GM13977 (cell line): ENCODE data around the gene SNX15.
"Not testable (repeated sequence)": the region's sequence is repeated elsewhere in the genome, so short reads cannot be mapped to it uniquely, and the experiment has no call there.

Source experiments
- DNase-seq: peaks from one replicate; pipeline ENCODE4 v3.0.0; 2012; ENCODE audit warnings: low spot score
- in situ Hi-C: fragments of 300-500 bp; cut with MboI; formaldehyde crosslinking; loops from one replicate; pipeline ENCODE4 v1.12.0; 2022; ENCODE audit warnings: low sequenced_read_pairs, low pct_unique_long_range_greater_than_20kb, mixed read lengths, inconsistent platforms; ENCODE audit not compliant: unreplicated experiment
- TF ChIP-seq, protein P1 (sequence below): IDR thresholded peaks from 2 replicates; pipeline ENCODE4 v1.5.1; 2012; ENCODE audit warnings: mild to moderate bottlenecking, control low read depth; ENCODE audit not compliant: insufficient read depth; ENCODE audit errors: extremely low read depth, missing control alignments

SNX15 gene, protein sequence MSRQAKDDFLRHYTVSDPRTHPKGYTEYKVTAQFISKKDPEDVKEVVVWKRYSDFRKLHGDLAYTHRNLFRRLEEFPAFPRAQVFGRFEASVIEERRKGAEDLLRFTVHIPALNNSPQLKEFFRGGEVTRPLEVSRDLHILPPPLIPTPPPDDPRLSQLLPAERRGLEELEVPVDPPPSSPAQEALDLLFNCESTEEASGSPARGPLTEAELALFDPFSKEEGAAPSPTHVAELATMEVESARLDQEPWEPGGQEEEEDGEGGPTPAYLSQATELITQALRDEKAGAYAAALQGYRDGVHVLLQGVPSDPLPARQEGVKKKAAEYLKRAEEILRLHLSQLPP

DNA sequence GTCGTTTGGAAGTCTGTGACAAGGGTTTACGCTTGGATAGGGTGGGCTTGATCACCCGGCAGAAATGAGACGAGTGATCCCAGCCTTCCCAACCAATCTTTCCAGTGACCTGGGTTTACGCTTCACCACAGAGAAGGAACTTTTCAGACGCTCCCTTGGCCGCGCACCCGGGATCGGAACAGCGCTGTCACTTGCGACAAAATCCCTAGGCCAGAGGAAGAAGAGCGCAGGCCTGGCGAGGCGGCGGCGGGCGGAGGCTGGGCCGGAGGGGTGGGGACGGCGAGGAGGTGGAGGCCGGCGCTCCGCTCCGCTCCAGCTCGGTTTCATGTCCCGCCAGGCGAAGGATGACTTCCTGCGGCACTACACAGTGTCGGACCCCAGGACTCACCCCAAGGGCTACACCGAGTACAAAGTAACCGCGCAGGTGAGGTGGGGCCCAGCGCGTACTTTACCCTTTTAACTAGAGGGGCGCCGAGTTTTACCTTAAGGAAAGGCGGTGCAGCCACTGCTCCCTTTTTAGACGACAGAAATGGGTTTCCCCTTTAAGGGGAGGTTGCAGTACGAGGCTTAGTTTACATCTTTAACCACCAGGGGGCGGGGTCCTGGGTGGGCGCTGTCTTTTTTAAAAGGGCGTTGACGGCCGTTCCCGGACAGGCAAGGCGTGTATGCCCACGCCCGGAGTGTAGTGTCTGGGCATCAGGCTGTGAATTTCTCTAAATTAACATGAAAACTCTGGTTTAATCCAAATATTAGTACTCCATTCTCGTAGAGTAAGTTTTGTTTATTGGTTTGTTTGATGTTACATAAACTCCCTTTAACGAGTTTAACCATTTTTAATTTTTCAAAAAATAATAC, at the start of gene SNX15:
SNX15 (plus strand) TSS at position 227 of the 855 bp plus-strand sequence; CDS start at position 326, 99 bp downstream.
- DNase-seq = peak; percentile 96
- in situ Hi-C loops = no loop called here
- TF ChIP-seq, protein P1, sequence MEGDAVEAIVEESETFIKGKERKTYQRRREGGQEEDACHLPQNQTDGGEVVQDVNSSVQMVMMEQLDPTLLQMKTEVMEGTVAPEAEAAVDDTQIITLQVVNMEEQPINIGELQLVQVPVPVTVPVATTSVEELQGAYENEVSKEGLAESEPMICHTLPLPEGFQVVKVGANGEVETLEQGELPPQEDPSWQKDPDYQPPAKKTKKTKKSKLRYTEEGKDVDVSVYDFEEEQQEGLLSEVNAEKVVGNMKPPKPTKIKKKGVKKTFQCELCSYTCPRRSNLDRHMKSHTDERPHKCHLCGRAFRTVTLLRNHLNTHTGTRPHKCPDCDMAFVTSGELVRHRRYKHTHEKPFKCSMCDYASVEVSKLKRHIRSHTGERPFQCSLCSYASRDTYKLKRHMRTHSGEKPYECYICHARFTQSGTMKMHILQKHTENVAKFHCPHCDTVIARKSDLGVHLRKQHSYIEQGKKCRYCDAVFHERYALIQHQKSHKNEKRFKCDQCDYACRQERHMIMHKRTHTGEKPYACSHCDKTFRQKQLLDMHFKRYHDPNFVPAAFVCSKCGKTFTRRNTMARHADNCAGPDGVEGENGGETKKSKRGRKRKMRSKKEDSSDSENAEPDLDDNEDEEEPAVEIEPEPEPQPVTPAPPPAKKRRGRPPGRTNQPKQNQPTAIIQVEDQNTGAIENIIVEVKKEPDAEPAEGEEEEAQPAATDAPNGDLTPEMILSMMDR = peak; percentile 45

DNA sequence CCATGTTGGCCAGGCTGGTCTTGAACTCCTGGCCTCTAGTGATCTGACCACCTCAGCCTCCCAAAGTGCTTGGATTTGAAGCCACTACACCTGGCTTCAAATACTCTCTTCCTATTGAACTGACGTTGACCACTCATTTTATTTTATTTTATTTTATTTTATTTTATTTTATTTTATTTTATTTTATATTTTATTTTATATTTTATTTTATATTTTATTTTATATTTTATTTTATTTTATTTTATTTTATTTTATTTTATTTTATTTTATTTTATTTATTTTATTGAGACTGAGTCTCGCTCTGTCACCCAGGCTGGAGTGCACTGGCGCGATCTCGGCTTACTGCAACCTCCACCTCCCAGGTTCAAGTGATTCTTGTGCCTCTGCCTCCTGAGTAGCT, 43.9 kb upstream of the SNX15 start:
- in situ Hi-C loops, DNase-seq: not testable (repeated sequence)

DNA sequence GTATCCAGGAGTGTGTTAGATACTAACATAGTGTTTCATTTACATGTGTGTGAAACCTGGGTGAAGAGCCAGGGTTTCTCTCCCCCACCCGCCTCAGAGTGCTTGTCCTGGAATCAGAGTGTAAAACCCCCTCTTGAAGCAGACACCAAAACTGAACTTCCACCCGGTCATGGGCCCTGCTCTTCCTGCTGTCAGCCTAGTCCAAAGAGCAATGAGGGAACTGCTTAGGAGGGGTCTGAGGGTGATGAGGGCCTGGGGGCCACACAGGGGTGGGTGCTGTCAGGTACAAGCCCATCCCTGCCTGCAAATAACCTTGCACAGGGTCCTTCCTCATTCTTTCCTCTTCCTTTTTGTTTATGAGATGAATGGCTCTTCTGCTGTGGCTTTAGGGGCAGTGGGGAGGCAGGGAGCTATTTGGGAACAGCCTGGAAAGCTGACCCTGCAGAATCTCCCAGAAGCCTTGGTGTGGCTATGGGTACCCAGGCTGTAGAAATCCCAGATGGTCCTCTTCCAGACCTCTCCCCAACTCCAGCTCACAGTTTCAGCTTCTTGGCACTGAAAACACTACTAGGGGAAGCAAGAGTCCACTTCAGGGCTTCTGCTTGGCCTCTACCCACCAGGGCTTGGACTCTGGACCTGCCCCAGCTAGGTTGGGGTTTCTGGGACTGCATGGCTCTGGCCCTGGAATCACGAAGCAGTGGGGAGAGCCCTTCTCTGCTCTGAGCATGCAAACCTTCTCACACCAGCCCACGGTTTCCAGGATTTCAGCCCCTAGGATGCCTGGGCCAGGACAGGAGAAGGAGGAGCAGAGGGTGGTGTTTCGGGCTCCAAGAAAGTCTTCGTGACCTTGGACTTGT, 39.0 kb upstream of the SNX15 start:
- DNase-seq = no peak
- in situ Hi-C loops = no loop called here
- TF ChIP-seq, protein P1 = no peak

DNA sequence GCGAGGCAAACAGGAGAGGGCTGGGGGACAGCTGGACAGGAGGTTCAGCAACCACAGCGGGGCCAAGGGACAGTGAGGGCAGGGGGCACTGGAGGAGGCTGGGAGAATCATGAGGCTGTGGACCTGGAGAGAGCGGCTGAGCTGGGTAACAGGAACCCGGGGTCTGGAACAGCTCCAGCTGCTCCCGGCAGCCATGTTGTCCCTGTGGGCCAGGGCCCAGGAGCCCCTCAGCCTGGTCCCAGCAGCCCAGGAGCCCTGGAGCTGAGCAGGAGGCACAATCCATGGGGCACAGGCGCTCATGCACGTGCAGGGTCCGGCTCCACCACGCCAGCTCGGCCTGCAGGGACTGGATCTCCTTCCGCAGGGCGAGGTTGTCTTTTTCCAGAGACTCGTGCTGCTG, 37.8 kb upstream of the SNX15 start:
- DNase-seq = no peak
- TF ChIP-seq, protein P1 = no peak

DNA sequence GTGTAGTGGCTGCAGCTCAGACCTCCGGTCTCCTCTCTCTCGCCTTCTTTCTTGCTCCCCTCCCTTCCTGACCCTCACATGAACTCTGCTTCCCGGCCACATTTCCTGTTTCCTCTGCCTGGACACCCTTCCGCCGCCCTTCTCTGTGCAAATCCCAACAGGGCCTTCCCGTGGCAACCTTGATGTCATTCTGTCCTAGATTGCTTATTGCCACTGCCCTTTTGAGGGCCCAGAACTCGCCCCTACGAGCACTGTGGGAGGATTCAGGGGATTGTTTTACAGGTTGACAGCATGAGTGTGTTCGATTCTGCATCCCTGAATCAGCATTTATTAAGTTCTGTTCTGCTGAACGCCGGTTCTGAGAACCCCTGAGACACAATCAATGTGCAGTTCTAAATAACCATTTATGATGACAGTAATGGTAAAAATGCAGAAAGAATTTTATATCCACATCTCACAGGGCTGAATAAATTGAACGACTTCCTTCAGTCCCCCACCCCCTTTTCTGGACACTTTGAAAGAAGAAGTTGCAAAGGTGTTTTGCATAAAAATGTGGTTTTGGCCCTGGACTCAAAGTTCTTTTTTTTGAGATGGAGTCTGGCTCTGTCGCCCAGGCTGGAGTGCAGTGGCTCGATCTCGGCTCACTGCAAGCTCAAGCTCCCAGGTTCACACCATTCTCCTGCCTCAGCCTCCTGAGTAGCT, 36.9 kb upstream of the SNX15 start:
- in situ Hi-C loops = no loop called here
- TF ChIP-seq, protein P1 = no peak
- DNase-seq = no peak

More for the DNA sequence above, 37.8 kb upstream of the SNX15 start:
- in situ Hi-C loops = no loop called here

DNA sequence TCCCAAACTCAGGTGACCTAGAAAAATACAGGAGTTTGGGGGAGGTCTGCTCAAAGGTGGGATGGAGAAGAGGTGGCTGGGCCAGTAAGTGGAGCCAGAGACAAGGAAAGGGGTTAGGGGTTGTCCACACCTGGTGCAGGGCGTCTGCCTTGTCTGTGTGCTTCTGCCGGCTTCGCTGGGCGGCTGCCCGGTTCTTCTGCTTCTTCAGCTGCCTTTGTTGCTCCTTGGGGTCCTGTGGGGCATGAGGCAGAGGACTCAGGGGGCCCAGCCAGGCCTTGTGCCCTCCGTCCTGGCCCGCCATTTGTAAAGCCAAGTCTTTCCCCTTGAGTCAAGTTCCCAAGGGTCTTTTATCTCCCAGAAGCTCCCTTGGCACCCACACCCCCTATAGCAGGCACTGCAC, 32.9 kb upstream of the SNX15 start:
- in situ Hi-C loops = no loop called here
- DNase-seq = no peak
- TF ChIP-seq, protein P1 = no peak
